Parietal lobe (tissue), 2 donors: Measurements from ENCODE around the gene RRM2. TPM values are rescaled to one million over a fixed set of nuclear protein-coding genes. Genes with fewer than 3 reads are reported as not detected.

Source experiments
- small RNA-seq: library from RNA; depleted of rRNA; stranded (forward); fragments of <200 nt; gene quantifications from one replicate; pipeline ENCODE3, GENCODE V24; 2014; ENCODE audit warnings: low replicate concordance
- total RNA-seq: library from RNA; depleted of rRNA; stranded (reverse); fragments of >200 nt; gene quantifications from one replicate; pipeline ENCODE4 v1.2.3, GENCODE V29; 2014

RRM2 gene
- 11.3 TPM for total RNA-seq

DNA sequence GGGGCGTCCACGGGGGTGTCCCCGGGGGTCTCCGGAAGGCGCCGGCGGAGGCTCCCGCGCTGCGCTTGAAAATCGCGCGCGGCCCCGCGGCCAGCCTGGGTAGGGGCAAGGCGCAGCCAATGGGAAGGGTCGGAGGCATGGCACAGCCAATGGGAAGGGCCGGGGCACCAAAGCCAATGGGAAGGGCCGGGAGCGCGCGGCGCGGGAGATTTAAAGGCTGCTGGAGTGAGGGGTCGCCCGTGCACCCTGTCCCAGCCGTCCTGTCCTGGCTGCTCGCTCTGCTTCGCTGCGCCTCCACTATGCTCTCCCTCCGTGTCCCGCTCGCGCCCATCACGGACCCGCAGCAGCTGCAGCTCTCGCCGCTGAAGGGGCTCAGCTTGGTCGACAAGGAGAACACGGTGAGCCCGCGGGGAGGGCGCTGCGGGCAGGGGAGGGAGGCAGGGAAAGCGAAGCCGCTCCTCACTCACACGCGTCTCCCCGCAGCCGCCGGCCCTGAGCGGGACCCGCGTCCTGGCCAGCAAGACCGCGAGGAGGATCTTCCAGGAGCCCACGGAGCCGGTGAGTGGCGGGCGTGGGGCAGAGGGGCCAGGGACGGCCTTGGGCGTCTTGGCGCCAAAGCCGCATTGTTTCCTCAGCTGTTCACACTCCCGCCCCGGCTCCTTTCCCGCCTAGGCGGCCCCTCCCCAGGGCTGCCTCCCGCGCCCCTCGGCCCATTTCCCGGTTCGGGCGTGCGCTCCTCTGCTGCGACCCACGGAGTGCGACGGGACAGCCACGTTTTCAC is at the start of gene RRM2:
Gene RRM2, plus strand, starts transcription at position 240 of the 781 bp plus-strand sequence. Its CDS starts 60 bp downstream, at position 300.

DNA sequence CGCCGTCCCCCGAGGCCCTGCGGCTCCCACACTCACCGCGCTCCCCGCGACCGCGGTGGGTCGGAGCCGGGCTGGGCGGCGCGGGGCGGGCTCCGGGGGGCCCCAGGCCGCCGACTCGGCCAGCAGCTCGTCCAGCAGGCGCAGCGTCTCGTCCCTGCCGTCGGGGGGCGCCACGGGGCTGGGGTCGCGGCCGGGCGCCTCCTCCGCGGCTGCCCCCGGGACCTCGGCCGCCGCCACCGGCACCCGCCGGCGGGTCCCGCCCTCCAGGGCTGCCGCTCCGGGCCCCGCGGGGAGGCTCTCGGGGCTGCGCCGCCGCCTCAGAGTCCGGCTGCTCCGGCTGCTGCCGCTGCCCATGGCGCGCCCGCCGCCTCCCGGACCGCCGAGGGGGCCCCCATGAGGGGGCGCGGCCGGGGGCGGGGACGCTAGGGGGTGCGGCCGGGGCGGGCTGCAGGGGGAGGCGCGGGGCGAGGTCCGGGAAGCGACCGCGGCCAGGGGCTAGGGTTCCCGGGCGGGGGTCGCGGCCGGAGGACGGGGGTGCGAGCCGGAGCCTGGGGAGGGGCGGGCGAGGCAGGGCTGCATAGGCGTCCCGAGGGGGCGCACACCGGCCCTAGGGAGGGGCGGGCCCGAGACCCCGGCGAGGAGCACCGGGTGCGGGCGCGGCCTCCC is 42.5 kb upstream of the RRM2 start, which contains the start of gene CYS1:
Gene CYS1, minus strand, starts transcription at position 542 of the 666 bp plus-strand sequence. Its CDS starts 188 bp downstream, at position 354.

Small RNA genes within 50 kb of the gene (small RNA-seq; reads per million reads assigned to genes)
- gene RF00410 = not detected
- not detected for gene RF00568

Other genes starting within 250 kb of the RRM2 start
- 5.9 TPM for gene GRHL1, start 171.0 kb upstream of the RRM2 start, total RNA-seq
- gene KLF11, start 79.2 kb upstream of the RRM2 start, total RNA-seq = 14.7 TPM
- gene CYS1, start 42.3 kb upstream of the RRM2 start, total RNA-seq = not detected
- gene HPCAL1, start 180.2 kb downstream of the RRM2 start, total RNA-seq = 23.5 TPM